Nephron progenitor cell (in vitro differentiated cells): ENCODE data around the gene GAS7.

Experiments
- DNase-seq: peaks from one replicate; pipeline ENCODE4 v3.0.0; 2021
- H3K27ac Mint-ChIP-seq: 2 replicates; pipeline ENCODE4 v1.8.0; 2021; ENCODE audit warnings: mild to moderate bottlenecking, moderate library complexity, mixed read lengths
- H3K27me3 Mint-ChIP-seq: 2 replicates; pipeline ENCODE4 v1.8.0; 2021; ENCODE audit warnings: mild to moderate bottlenecking, low read depth, mixed read lengths; ENCODE audit not compliant: poor library complexity
- H3K36me3 Mint-ChIP-seq: 2 replicates; pipeline ENCODE4 v1.8.0; 2021; ENCODE audit warnings: low read depth, mixed read lengths
- H3K4me1 Mint-ChIP-seq: 2 replicates; pipeline ENCODE4 v1.8.0; 2021; ENCODE audit warnings: mixed read lengths
- H3K4me3 Mint-ChIP-seq: 2 replicates; pipeline ENCODE4 v1.8.0; 2021; ENCODE audit warnings: mild to moderate bottlenecking, moderate library complexity, mixed read lengths
- H3K9me3 Mint-ChIP-seq: 2 replicates; pipeline ENCODE4 v1.8.0; 2021; ENCODE audit warnings: mild to moderate bottlenecking, moderate library complexity, mixed read lengths
- CTCF ChIP-seq: fragments of 200-600 bp; sonication (generic); IDR thresholded peaks from 2 replicates; pipeline ENCODE4 v1.5.0; 2021; ENCODE audit warnings: antibody characterized with exemption

The GAS7 gene

GRCh38 chr17:10126276-10126615 is 72.2 kb downstream of the GAS7 start:
- H3K4me3 Mint-ChIP-seq: peak overlapping the region; percentile 15
- H3K36me3 Mint-ChIP-seq: no peaks in the 10 kb centered on the region
- H3K4me1 Mint-ChIP-seq: peaks cover 55% of the 10 kb centered on the region
- H3K27ac Mint-ChIP-seq: peak overlapping the region; percentile 49
- no peak for DNase-seq
- TF ChIP-seq CTCF: no peak
- peaks cover 8% of the 10 kb centered on the region for H3K9me3 Mint-ChIP-seq
- peaks cover 19% of the 10 kb centered on the region for H3K27me3 Mint-ChIP-seq

DNA sequence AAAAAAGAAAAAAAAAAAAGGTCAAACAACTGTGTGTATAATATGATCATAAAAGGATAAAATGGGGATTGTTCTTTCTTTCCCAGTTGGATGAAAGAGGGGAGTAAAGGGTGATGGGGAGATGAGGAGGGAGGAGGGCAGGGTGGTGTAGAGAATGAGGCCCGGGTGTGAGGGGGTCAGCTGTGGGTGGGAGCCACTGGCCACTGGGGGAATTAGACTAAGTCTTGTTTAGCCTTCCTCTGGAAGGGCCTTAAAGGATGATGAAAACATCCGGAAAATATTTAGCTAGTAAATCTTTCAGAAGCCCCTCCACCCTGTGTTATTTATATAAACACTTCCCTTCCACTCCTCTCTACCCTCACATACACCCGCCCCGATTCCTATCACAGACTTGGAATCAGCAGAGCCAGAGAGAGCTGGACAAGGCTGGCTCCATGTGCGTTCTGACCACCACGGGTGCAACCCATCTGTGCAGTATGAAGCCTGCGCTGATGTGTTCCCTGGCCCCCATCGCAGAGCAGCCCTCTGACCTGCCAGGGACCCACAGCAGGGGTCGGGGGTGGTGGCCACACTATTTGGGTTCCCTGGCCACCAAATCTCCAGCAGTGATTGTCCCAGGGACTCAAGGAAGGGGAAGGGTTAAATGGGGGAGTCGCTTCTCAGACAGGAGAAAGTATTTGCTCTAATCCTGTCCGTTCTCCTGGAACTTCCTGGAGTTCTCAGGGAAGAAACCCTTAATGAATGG is 72.7 kb downstream of the GAS7 start:
- TF ChIP-seq CTCF: no peak
- Mint-ChIP-seq H3K4me1 (peaks cover 56% of the 10 kb centered on the region), H3K4me3 (peak overlapping the region; percentile 15), H3K9me3 (peaks cover 8% of the 10 kb centered on the region), H3K27me3 (peaks cover 19% of the 10 kb centered on the region), H3K36me3 (no peaks in the 10 kb centered on the region), H3K27ac (peak overlapping the region; percentile 49)
- DNase-seq: no peak

GRCh38 chr17:10123093-10123492 is 75.3 kb downstream of the GAS7 start:
- DNase-seq: no peak
- Mint-ChIP-seq H3K36me3 (no peaks in the 10 kb centered on the region), H3K9me3 (no peaks in the 10 kb centered on the region), H3K4me1 (peaks cover 75% of the 10 kb centered on the region), H3K27me3 (peaks cover 22% of the 10 kb centered on the region), H3K27ac (no peak overlapping the region), H3K4me3 (no peak overlapping the region)
- TF ChIP-seq CTCF: no peak

DNA sequence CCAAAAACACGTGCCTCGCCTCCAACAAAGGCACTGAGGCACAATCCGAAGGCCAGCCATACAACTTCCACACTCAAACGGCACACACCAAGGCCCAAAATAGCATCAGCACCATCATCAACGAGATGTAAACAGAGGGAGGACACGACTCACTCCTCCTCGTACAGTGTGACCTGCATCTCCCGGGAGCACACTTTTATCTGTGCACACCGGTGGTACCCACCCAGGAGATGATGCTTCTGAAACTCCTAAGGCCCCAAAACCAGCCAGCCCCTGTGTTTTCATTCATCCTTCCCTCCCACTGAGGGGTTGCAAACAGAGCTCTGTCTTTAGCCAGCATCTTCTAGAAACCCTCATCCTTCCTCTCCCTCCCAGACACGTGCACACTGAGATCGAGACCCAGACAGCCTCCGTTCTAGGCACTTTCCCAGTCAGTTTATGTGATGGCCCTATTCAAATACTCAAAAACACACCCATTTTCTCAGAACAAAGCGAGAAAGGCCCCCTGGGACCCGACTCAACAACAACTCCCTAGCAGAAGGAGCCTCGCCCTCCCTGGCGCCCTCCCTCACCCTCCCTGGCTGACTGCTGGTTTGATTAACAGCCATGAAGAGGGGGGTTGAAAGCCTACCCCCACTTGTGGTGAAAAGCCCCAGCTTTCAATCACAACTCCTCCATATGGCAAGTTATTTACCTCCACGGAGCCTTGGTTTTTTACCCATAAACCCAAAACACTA is 76.3 kb downstream of the GAS7 start:
- no peak overlapping the region for H3K27ac Mint-ChIP-seq
- H3K9me3 Mint-ChIP-seq: peaks cover 2% of the 10 kb centered on the region
- H3K36me3 Mint-ChIP-seq: no peaks in the 10 kb centered on the region
- no peak for TF ChIP-seq CTCF
- no peak for DNase-seq
- H3K27me3 Mint-ChIP-seq: peaks cover 18% of the 10 kb centered on the region
- H3K4me1 Mint-ChIP-seq: peaks cover 75% of the 10 kb centered on the region
- H3K4me3 Mint-ChIP-seq: peak overlapping the region; percentile 14

DNA sequence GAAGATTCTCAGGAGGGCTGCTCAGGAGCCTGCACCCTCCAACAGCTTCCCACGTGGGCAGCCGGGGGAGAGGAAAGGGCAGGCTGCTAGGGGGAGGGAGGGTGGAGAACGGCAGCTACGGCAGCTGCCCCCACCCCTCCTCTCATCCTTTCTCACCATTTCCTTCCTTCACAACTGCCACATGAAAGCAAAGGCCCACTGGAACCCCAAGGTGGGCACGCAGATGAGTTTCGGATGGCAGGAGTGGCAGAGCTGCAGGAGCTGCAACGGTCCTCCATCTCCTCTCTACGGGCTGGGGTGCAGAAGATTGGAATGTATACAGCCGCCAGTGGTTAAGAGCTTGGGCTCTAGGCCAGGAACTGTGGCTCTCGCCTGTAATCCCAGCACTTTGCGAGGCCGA is 77.7 kb downstream of the GAS7 start:
- Mint-ChIP-seq H3K36me3 (no peaks in the 10 kb centered on the region), H3K27ac (no peak overlapping the region), H3K9me3 (peaks cover 14% of the 10 kb centered on the region), H3K27me3 (peaks cover 28% of the 10 kb centered on the region), H3K4me3 (no peak overlapping the region), H3K4me1 (peaks cover 69% of the 10 kb centered on the region)
- no peak for TF ChIP-seq CTCF
- no peak for DNase-seq

GRCh38 chr17:10120109-10120485 is 78.3 kb downstream of the GAS7 start:
- no peaks in the 10 kb centered on the region for H3K36me3 Mint-ChIP-seq
- H3K27ac Mint-ChIP-seq: no peak overlapping the region
- no peak overlapping the region for H3K4me3 Mint-ChIP-seq
- no peak for TF ChIP-seq CTCF
- H3K27me3 Mint-ChIP-seq: peaks cover 33% of the 10 kb centered on the region
- H3K4me1 Mint-ChIP-seq: peaks cover 69% of the 10 kb centered on the region
- H3K9me3 Mint-ChIP-seq: peaks cover 18% of the 10 kb centered on the region
- DNase-seq: no peak
